SH-SY5Y (cell line): ENCODE measurements around the gene SSBP3.

Experiments
- GATA2 ChIP-seq: IDR thresholded peaks from 2 replicates; pipeline ENCODE4 v1.6.1; 2011; ENCODE audit warnings: mild to moderate bottlenecking, low read depth, low read length
- GATA3 ChIP-seq: IDR thresholded peaks from 2 replicates; pipeline ENCODE4 v1.6.1; 2011; ENCODE audit warnings: low read depth, mild to moderate bottlenecking, low read length, moderate library complexity

SSBP3 gene

DNA sequence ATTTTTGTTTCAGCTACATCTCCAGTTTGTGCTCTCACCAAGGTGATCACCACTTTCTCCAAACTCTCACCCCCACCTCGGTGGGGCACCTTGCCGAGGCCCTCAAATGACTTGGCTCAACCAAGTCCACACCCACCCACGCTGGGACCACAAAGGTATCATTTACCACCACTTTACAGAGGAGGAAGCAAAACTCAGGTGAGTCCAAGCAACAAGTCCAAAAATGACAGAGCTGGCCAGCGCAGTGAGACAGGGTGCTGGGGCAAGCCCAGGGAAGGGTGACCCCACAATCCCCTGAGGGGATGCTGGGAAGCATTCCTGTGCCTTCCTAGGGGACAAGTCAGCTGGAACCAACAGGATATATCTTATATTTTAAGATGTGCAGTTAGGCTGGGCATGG lies 24.7 kb downstream of the SSBP3 start:
- TF ChIP-seq GATA2, result no peak
- no peak for TF ChIP-seq GATA3

DNA sequence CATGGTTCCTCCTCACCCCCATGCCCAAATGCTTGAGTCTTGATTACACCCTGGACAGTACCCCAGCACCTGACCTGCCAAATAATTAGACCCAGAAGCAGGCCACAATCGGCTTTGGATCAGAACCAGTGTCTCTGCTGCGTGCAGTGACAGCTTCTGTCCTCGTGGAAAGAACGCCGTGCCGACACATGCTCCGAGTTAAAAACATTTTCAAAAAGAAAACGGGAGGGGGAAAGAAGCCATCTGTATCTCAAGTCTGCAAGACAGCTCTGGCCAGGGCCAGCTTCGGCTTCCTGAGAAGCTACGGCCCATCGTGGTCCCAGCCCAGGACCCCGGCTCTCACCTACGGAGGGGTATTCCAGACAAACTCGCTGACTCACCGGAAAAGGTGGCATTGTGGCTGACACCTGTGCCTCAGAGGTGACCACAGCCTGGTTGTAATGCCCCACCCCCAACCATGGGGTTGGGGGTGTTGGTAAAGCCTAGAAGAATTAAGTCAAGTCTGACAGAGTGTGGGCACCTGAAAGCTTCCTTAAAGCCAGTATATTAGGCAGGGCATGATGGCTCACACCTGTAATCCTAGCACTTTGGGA lies 25.8 kb downstream of the SSBP3 start:
- TF ChIP-seq GATA2, result no peak
- TF ChIP-seq GATA3, result no peak

GRCh38 chr1:54379555-54380289 lies 26.5 kb downstream of the SSBP3 start:
- TF ChIP-seq GATA2, result no peak
- no peak for TF ChIP-seq GATA3

GRCh38 chr1:54378874-54379554 lies 27.2 kb downstream of the SSBP3 start:
- TF ChIP-seq GATA2, result no peak
- TF ChIP-seq GATA3, result no peak

DNA sequence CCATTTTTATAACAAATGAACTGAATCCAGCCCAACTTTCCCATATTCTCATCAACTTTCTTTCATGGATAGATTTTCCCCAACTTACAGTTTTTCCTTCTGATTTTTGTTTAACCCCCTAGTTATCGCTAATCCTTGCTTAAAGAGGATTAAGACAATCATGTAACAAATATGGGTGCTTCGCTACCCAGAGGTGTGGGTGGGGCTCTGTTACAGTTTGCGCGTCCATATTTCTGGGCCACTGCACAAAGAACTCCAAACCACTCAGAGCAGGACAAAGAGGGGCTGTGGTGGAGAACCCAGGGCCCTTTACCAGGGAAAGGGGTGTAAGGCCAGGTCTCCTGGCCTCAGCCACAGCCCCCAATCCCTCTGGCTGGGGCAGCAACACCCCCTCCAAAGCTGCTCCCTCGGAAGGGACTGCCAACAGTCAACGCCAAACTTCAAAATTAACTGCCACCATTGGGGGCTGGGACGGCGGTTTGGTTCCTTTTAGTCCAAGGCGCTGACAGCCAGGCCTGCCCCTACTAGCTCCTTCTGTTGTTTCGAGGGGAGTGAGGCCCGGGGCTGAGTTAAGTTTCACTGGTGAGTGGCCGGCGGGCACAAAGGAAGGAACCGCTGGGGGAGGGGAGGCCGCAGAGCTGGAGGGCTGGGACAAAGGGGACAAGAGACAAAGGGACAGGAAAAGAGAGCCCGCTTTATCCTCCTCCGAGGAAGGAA lies 27.9 kb downstream of the SSBP3 start:
- TF ChIP-seq GATA2, result no peak
- TF ChIP-seq GATA3, result no peak

DNA sequence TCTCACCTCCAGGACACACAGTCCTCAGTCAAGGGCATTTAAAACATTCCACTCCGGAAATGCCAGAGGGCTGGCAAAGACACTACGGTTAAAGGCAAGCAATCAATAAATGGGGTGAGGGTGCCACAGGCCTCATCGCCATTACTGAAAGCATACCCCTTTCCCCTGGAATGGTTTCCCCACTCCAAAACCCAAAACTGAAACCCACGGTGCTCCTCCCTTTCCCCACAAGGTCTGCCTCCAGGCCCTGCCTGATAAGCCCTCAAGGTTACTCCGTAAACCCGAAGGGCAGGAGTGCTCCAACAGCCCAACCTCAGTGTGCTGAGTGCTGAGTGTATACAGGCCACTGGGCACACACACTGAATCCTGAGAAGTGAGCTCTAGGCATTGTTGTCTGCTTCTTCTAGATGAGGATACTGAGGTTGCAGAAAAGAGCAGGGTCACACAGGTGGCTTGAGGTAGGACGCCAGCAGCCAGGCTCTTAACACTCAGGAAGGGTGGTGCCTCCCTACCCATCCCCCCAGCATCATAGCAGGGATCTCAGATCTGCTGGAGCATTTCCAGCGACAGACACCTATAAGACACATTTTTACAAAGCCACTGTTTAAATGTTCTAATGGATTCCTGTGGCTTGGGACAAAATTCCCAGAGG lies 29.0 kb downstream of the SSBP3 start:
- TF ChIP-seq GATA2 (no peak), GATA3 (no peak)

DNA sequence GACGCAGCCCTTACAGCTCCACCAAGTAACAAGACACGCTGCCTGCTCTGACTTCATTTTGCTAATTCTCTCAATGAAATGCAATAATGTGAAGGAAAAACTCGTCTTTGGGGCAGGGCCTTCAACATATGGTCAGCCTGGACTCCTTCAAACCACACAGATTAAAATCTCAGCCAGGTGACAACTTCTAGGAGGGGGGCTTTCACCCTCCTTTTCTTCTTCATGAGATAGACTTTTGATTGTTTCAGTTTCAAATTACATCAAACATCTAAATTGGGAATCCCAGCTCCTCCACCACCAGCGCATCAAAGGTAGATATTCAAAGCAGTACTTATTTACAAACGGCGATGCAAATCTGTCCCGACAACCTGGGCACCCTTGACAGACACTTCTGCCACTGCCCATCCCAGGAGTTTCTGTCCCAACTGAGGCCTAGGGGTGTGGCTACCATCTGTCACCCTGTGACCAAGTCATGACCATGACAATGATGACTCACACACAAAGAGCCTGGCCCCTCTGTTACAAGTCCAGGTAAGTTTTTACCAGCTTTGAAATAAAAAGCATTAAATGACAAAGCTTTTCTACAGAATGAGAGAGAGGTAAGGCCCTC lies 29.7 kb downstream of the SSBP3 start:
- TF ChIP-seq GATA2 (peak; percentile 23; the same call in 1 of the 2 replicates), GATA3 (no peak)

- TF ChIP-seq GATA2 (no peak), GATA3 (no peak)
Measured at GRCh38 chr1:54375712-54376429, 30.3 kb downstream of the SSBP3 start.

GRCh38 chr1:54375298-54375697 lies 30.9 kb downstream of the SSBP3 start:
- TF ChIP-seq GATA2 (no peak), GATA3 (no peak)

GRCh38 chr1:54374766-54375165 lies 31.4 kb downstream of the SSBP3 start:
- TF ChIP-seq GATA2 (no peak), GATA3 (no peak)

DNA sequence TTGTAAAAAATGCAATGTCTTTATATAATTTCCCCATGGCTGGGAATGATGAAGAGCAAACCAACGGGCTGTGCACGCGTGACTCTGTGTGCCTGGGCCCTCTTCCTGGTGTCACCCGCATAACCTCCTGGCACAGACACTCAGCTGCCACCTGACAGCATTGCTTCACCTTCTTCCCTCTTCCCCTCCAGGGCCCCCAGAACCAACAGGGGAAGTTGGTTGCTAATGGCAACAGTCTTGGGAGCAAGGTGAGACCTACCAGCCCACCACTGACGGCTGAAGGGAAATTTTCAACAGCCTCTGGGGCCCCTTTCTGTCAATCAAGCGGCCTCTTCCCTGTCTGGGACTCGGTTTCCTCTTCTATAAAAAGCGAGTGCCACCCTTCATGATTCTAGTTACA lies 33.2 kb downstream of the SSBP3 start:
- no peak for TF ChIP-seq GATA2
- no peak for TF ChIP-seq GATA3

- TF ChIP-seq GATA2 (no peak), GATA3 (no peak)
Measured at GRCh38 chr1:54371942-54372275, 34.3 kb downstream of the SSBP3 start.
